Uterus (tissue), 4 donors: ENCODE measurements around the gene RAD51B. TPM values are rescaled to one million over a fixed set of nuclear protein-coding genes. Genes with fewer than 3 reads are reported as not detected.

Source experiments
- DNase-seq, 2 donors: peaks; one replicate each; pipeline ENCODE4 v3.0.0-alpha.2; 2019 to 2020
- H3K27ac ChIP-seq, 2 donors: fragments of 200-600 bp; sonication (generic); 1 replicate in 1 of 2; 2 replicates in 1 of 2; pipeline ENCODE4 v1.5.1; 2016 to 2018
- H3K27me3 ChIP-seq, 2 donors: fragments of 200-600 bp; sonication (generic); one replicate each; pipeline ENCODE4 v1.5.1; 2018 to 2019; ENCODE audit warnings: control low read depth in 1 of 2
- H3K36me3 ChIP-seq, 2 donors: fragments of 200-600 bp; sonication (generic); one replicate each; pipeline ENCODE4 v1.5.1; 2019; ENCODE audit warnings: control low read depth in 1 of 2
- H3K4me1 ChIP-seq, 2 donors: fragments of 200-600 bp; sonication (generic); one replicate each; pipeline ENCODE4 v1.5.1; 2018 to 2019; ENCODE audit warnings: control low read depth in 1 of 2
- H3K4me3 ChIP-seq, 2 donors: fragments of 200-600 bp; sonication (generic); 1 replicate in 1 of 2; 2 replicates in 1 of 2; pipeline ENCODE4 v1.5.1; 2018 to 2019; ENCODE audit warnings: mild to moderate bottlenecking in 1 of 2
- H3K9me3 ChIP-seq, 2 donors: fragments of 200-600 bp; sonication (generic); one replicate each; pipeline ENCODE4 v1.5.1; 2019; ENCODE audit warnings: control low read depth in 1 of 2
- POLR2A ChIP-seq, 2 donors: fragments of 450-650 bp; IDR thresholded peaks; one replicate each; pipeline ENCODE4 v1.6.1; 2016; ENCODE audit warnings: antibody characterized with exemption in 2 of 2, mild to moderate bottlenecking in 1 of 2, moderate library complexity in 1 of 2
- intact Hi-C: fragments of 100-400 bp; cut with DNase I; formaldehyde crosslinking; loops from one replicate; pipeline ENCODE4 v1.15.1; 2023; ENCODE audit warnings: low total_unique reads
- total RNA-seq, 4 donors: library from RNA; depleted of rRNA in 3 of 4; stranded (reverse); fragments of >200 nt in 3 of 4; gene quantifications; one replicate each; pipeline versions ENCODE4 v1.1.0 to v1.2.4, GENCODE V29; 2014 to 2023
- TF ChIP-seq, protein P1 (sequence below), 4 experiments: fragments of 200-600 bp in 2 of 4; fragments of 450-650 bp in 2 of 4; sonication (generic) in 2 of 4; IDR thresholded peaks; one replicate each; pipeline ENCODE4 v1.5.1; 2016 to 2019; ENCODE audit warnings: antibody characterized with exemption in 4 of 4, mild to moderate bottlenecking in 2 of 4, moderate library complexity in 1 of 4
- donor health status: DM: yes; HTN: yes; CAD: no.

RAD51B gene
- 10 to 100 TPM; 29.5 to 100.0 (median 70.3) TPM for total RNA-seq

DNA sequence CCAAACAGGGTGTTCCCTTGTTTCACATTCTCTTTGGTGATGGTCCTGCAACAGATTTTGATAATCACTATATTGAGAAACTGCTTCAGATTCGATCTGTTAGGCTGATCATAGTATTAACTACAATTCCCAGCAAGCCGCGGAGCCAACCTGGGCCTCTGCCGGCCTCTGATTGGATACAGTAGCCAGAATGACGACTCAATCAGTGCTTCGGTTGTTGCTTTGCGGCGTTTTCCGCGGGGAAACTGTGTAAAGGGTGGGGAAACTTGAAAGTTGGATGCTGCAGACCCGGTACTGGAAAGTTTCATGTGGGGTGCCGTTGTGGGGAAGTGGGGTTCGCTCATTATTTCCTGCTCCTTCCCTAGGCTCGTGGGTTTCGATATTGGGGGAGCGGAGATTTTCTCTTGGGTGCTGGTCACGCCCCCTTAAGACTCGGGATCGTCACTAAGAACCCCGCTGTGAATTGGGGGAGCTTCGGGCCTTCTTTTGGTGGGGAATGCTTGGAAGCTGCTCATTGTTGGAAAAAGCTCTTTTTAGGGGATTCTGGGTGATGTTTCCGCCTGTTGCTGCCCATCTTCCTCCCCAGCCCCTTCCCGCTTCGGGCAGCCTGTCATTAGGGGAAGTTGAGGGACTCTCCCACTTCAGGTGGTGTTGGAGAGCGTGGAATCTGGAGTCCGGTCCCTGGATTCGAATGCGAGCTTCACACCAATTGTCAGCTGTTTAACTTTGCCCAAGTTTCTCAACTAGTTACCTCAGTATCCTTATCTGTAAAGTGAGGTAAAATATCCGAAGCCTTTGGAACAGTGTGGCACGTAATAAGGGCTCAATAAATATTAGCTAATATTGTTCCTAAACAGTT lies at the start of gene RAD51B:
Gene RAD51B (plus strand): TSS at position 217 of the 859 bp plus-strand sequence.
- no peak for TF ChIP-seq POLR2A (IDR thresholded peaks at IDR 0.05)
- TF ChIP-seq, protein P1, sequence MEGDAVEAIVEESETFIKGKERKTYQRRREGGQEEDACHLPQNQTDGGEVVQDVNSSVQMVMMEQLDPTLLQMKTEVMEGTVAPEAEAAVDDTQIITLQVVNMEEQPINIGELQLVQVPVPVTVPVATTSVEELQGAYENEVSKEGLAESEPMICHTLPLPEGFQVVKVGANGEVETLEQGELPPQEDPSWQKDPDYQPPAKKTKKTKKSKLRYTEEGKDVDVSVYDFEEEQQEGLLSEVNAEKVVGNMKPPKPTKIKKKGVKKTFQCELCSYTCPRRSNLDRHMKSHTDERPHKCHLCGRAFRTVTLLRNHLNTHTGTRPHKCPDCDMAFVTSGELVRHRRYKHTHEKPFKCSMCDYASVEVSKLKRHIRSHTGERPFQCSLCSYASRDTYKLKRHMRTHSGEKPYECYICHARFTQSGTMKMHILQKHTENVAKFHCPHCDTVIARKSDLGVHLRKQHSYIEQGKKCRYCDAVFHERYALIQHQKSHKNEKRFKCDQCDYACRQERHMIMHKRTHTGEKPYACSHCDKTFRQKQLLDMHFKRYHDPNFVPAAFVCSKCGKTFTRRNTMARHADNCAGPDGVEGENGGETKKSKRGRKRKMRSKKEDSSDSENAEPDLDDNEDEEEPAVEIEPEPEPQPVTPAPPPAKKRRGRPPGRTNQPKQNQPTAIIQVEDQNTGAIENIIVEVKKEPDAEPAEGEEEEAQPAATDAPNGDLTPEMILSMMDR (IDR thresholded peaks at IDR 0.05): no peak
- Histone ChIP-seq H3K27ac (peak within 1 kb of the TSS; percentile 68 to 76), H3K9me3 (no peaks in the 10 kb centered on the region), H3K27me3 (no peaks in the 10 kb centered on the region), H3K4me1 (peaks cover 0 to 6% of the 10 kb centered on the region in 2 donors), H3K4me3 (peak within 1 kb of the TSS; percentile 81 to 86), H3K36me3 (no peaks in the 10 kb centered on the region)
- DNase-seq: peak; percentile 85 to 86
- intact Hi-C loops: no loop called here

DNA sequence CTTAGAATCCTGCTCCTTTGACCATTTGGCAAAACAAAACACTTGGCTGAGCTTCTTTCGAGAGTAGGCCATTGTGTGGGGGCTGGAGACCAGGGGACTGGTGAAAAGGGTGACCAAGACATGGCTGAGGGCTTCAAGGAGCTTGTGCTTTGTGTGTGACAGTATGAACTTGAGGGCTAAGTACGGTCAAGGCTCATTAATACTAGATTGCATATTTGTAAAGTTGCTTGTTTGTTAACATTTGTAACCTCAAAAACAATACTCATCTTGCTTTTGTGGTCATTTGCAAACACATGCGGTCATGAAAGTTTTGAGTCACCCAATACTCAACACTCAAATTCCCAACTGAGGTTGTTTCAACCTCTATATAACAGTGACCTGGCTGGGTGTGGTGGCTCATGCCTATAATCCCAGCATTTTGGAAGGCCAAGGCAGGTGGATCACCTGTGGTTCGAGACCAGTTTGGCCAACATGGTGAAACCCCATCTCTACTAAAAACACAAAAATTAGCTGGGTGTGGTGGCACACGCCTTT lies 45.7 kb upstream of the RAD51B start:
- H3K4me3 ChIP-seq: no peak overlapping the region
- no peak for DNase-seq
- H3K9me3 ChIP-seq: no peaks in the 10 kb centered on the region
- intact Hi-C loops: no loop called here
- TF ChIP-seq, protein P1 (IDR thresholded peaks at IDR 0.05): no peak
- no peak for TF ChIP-seq POLR2A (IDR thresholded peaks at IDR 0.05)
- no peak overlapping the region for H3K27ac ChIP-seq
- H3K27me3 ChIP-seq: no peaks in the 10 kb centered on the region
- H3K4me1 ChIP-seq: no peaks in the 10 kb centered on the region
- H3K36me3 ChIP-seq: no peaks in the 10 kb centered on the region

DNA sequence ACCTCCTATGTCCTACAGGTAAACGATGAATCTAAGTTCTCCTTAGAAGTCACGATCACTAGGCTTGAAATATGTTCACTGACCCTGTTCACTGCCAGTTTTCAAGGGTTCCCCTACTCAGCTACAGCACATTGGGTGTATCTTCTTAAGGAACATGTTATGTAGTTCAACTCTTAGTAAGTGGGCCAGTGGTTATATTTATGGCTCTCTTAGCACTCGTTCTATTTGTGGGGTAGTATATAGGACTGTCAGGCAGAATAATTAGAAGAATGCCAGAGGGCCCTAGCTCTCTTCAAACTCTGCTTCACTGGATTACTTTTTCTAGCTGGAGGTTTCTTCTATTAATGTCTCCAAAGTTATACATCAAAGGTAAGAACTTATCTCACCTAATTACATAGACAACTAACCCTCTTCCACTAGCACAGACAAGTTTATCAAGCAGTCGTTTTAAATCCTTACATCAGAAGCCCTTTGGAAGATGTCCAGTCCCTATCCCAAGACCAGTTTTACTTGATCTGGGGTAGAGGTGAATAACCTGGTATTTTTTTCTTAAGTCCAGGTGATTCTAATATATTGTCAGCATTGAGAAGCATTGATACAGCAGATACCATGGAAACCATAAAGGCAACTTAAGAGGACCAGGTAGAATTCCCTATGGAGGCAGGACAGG lies 42.8 kb upstream of the RAD51B start:
- DNase-seq: no peak
- TF ChIP-seq, protein P1 (IDR thresholded peaks at IDR 0.05): no peak
- no peak for TF ChIP-seq POLR2A (IDR thresholded peaks at IDR 0.05)
- no peaks in the 10 kb centered on the region for H3K4me1 ChIP-seq
- no peak overlapping the region for H3K27ac ChIP-seq
- H3K9me3 ChIP-seq: no peaks in the 10 kb centered on the region
- H3K4me3 ChIP-seq: no peak overlapping the region
- intact Hi-C loops: no loop called here
- H3K36me3 ChIP-seq: no peaks in the 10 kb centered on the region
- no peaks in the 10 kb centered on the region for H3K27me3 ChIP-seq

DNA sequence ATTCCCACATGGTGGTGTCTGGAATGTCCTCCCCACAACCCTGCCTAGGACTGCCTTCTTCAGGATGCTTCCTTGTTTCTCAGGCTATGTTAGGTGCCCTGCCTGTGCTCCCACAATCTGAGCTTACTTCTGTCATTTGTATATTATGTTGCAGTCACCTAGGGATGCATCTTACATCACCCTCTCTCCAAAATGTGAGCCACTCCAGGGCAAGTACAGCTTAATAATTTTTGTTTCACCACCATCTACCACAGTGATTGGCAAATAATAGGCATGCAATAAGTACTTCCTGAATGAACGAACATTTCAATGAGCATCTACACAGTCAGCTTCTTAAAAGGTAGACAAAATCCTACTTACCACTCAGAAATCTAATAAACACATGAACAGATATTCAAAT lies 40.8 kb upstream of the RAD51B start:
- intact Hi-C loops: no loop called here
- no peak for DNase-seq
- Histone ChIP-seq H3K9me3 (no peaks in the 10 kb centered on the region), H3K4me1 (no peaks in the 10 kb centered on the region), H3K4me3 (no peak overlapping the region), H3K27ac (no peak overlapping the region), H3K27me3 (no peaks in the 10 kb centered on the region), H3K36me3 (no peaks in the 10 kb centered on the region)
- TF ChIP-seq POLR2A (IDR thresholded peaks at IDR 0.05): no peak
- TF ChIP-seq, protein P1 (IDR thresholded peaks at IDR 0.05): no peak

DNA sequence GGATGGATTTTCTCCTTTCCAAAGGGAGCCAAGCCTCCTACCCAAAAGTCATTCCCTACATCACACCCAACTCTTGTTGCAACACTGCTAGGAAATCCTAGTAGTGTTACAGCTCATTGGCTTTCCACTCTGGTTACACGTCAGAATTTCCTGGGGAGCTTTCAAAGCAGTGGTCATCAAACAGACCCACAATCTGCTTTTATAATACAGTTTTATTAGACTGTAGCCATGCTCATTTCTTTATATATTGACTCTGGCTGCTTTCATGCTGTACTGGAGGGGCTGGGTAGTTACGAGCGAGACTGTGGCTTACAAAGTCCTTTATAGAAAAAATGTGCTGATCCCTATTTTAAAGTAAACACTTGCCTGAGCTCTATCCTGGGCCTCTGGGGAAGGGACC lies 37.5 kb upstream of the RAD51B start:
- TF ChIP-seq POLR2A (IDR thresholded peaks at IDR 0.05): no peak
- TF ChIP-seq, protein P1 (IDR thresholded peaks at IDR 0.05): no peak
- Histone ChIP-seq H3K27me3 (no peaks in the 10 kb centered on the region), H3K27ac (no peak overlapping the region), H3K4me3 (no peak overlapping the region), H3K4me1 (no peaks in the 10 kb centered on the region), H3K9me3 (no peaks in the 10 kb centered on the region), H3K36me3 (no peaks in the 10 kb centered on the region)
- intact Hi-C loops: no loop called here
- DNase-seq: no peak
